KG1 (cell line): Measurements from ENCODE around the gene RNF151.
A peak's percentile ranks its signal among the peaks of the same experiment; 100 is the strongest.
"Not testable (repeated sequence)": the region's sequence is repeated elsewhere in the genome, so short reads cannot be mapped to it uniquely, and the experiment has no call there.

Experiments used
- DNase-seq: peaks from one replicate; lab custom pipeline; 2025; lab: John Stamatoyannopoulos, UW

The RNF151 gene

DNA sequence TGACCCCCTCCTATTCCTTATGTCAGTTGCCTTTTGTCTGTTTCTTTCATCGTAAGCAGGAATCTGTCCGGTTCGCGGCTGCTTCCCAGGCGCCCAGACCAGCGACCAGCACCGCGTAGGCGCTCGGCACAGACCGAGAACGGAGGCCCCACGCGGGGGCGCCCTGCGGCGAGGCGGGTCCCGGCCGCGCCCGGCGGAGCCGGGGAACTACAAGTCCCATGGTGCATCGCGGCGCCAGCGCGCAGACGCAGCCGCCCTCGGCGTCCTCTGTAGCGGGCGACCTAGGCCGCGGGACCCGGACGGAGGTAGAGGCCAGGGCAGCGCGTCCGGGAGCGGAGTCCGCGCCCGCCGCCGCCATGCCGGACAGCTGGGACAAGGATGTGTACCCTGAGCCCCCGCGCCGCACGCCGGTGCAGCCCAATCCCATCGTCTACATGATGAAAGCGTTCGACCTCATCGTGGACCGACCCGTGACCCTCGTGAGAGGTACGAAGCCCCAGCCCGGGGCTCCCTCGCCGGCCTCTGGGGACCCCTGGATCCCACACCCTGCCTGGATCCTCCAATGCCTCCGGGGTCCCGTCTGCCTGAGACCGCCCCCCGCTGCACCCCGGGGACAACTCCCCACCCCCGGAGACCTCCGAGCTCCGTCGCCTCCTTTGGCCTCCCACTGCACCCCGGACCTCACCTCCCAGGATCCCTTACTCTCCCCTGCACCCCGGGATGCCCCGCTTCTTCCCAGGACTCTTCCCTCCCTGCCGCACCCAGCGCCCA lies 7.2 kb upstream of the RNF151 start, which contains the start of gene NDUFB10:
Gene NDUFB10, plus strand, starts transcription at position 270 of the 771 bp plus-strand sequence. Its CDS starts 87 bp downstream, at position 357.
- peak; percentile 76 for DNase-seq

GRCh38 chr16:1960665-1961630 lies 5.7 kb upstream of the RNF151 start:
- DNase-seq = no peak

DNA sequence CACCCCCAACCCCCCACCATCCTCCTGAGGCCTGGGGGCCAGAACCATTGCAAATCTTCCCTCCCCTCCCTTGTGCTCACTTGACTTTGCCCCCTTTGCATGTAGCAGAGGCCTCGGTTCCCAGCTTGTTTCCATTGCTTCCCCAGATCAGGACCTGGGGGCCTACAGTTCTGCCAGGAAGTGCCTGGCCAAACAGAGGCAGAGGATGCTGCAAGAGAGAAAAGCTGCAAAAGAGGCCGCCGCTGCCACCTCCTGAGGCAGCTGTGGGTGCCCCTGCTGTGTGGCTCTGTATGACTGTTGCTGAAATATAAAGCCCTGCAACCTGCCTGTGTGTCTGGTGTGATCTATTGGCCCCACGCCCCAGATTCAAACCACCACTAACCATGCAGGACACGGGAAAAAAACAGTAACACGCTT lies 5.0 kb upstream of the RNF151 start:
- no peak for DNase-seq

DNA sequence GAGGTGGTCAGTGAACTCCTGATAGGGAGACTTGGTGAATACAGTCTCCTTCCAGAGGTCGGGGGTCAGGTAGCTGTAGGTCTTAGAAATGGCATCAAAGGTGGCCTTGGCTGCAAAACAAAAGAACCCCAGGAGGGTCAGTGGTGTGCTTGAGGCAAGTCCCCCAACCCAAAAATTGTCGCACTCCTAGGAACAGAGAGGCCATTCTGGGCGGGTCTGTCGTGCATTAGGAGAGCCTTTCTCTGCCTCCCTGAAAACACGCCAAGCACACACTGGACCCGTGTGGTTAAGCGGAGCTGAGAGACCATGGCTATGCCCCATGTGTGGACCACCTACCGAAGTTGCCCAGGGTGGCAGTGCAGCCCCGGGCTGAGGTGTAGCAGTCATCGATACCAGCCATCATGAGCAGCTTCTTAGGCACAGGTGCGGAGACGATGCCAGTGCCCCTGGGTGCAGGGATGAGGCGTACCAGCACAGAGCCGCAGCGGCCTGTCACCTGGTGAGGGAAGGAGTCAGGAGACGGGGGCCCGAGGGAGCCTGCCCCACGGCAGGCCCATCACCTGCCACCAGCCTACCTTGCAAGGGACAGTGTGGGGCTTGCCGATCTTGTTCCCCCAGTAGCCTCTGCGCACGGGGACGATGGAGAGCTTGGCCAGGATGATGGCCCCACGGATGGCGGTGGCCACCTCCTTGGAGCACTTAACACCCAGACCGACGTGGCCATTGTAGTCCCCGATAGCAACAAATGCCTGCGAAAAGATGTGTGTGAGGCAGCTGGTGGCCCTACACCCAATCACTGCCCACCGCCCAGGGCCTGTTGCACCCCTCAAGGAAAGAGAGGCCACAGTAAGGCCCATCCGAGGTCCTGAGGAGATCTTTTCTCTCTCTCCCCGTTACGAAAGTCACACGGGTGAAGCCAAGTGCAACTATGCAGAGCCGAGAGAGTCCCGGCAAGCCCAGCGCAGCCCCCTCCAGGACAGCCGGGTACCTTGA lies 4.2 kb upstream of the RNF151 start:
- DNase-seq = not testable (repeated sequence)

DNA sequence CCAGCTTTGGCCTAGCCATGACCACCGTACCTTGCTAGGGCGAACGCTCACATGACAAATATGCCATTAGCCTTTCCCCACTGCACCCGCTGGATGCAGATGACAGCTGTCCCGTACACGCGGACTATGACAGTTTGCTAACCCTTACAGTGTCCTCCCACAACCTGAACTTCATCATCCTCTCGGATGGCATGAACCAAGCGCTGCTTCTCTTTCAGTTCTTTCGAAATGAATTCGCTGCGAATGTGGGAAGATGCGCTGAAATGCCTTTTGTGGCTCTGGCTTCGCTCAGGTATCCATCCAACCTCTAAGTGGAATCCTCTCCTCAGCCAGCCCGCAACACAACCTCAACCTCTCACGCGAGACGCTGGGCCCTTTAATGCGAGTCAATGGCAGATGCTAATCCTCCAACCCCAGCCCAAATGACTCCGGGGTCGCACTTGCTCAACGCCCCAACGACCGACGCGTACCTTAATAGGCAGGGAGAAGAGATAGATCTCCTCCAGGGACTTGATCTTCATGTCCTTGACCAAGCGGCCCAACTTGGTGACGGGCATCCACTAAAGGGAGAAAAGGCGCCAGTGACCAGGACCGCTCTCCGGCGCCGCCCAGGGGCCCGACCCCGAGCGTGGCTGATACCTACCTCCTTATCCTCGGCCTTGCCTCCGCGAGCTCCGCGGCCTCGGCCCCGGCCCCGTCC lies 2.7 kb upstream of the RNF151 start:
- no peak for DNase-seq

- DNase-seq = peak; percentile 99
These were observed 1.9 kb upstream of the RNF151 start, which contains the start of gene RPS2 for GRCh38 chr16:1964506-1965395. RPS2 (minus strand) TSS chr16:1964826; CDS start chr16:1964625, 201 bp downstream.

DNA sequence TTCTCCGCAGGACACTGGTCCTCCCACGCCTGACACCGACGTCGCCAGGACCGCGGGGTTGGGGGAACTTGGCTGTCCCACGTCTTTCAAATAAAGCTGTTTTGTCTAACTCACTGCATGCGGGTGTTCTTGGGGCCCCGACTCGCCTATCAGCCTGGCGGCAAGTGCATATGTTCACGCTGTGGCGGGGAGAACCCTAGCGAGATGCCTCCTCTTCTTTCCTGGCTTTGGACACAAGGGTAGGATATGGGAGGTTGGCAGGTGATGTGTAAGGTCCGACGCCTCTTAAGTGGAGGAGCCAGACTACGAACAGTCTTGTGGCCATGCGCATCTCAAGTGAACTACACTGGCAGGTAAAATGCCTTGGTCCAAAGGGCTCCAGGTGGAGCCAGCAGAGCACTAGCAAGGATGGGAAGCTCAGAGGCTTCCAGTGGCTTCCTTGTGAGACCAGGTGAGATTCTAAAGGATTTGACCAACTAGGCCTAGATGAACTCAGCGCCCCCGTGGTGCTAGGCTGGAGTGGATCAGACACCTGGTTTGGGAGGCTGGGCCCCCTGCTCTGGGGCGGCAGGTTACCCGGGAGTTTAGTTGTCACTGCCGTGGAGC lies 1.2 kb upstream of the RNF151 start:
- DNase-seq = no peak

GRCh38 chr16:1968146-1968953 lies 1.7 kb downstream of the RNF151 start:
- DNase-seq = no peak

DNA sequence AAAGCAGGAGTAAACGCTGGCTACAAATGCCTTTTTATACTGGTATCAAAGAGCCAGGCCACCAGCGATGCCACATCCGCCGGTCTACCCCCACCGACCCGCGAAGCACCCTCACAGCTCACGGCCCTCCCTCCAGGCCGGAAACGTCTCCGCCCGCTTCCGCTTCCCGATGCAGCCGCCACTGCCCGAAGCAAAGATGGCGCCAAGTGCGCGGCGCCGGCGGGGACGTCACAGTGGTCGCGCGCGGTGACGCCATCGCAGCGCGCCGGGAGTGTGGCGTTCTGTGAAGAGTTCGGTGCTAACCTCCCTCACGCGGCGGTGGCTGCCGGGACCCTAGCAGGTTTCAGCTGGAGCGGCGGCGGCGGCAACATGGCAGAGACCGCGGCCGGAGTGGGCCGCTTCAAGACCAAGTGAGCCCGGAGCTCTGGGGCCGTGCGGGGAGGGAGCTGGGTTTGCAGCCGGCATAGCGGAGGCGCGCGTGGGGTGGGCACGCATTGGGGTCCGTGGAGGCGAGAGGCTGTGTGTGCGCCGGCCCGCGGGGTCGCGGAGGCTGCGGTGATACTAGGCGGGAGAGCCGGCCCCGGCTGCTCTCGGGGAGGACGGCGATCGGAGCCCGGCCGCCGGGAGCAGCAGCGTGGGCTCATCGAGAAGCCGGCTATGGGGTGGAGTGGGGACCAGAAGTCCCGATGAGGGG lies 5.3 kb downstream of the RNF151 start, which contains the start of gene TBL3:
Gene TBL3, plus strand, starts transcription at position 258 of the 694 bp plus-strand sequence. Its CDS starts 112 bp downstream, at position 370.
- peak; percentile 86 for DNase-seq

- DNase-seq = no peak
These were observed 5.8 kb downstream of the RNF151 start for GRCh38 chr16:1972490-1972877.

- DNase-seq = no peak
These were observed 7.0 kb downstream of the RNF151 start for GRCh38 chr16:1973461-1974156.

DNA sequence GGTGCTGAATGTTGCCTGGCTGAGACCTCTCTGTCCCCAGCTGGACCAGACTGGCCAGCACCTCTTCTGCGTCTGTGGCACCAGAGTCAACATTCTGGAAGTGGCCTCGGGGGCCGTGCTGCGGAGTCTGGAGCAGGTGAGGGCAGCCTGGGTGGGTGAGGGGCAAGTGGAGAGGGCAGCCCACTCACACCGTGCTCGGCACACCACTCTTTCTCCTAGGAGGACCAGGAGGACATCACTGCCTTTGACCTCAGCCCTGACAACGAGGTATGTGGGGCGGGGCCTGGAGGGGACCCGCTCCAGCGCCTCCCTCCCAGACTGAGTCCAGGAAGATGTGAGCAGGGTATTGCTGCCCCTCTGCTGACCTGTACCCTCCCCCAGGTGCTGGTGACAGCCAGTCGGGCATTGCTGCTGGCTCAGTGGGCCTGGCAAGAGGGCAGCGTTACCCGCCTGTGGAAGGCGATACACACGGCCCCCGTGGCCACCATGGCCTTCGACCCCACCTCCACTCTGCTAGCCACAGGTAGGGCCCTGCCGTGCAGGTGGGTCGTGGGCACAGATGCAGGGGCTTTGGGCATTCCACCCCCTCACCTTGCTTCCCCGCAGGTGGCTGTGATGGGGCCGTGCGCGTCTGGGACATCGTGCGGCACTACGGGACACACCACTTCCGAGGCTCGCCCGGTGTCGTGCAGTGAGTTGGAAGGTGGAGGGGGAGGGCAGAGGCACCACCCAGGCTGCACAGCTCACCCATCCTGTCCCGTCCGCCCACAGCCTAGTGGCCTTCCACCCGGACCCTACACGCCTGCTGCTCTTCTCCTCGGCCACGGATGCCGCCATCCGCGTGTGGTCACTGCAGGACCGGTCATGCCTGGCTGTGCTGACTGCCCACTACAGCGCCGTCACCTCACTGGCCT lies 7.8 kb downstream of the RNF151 start:
- no peak for DNase-seq

- no peak for DNase-seq
These were observed 9.0 kb downstream of the RNF151 start for GRCh38 chr16:1975432-1976215.

DNA sequence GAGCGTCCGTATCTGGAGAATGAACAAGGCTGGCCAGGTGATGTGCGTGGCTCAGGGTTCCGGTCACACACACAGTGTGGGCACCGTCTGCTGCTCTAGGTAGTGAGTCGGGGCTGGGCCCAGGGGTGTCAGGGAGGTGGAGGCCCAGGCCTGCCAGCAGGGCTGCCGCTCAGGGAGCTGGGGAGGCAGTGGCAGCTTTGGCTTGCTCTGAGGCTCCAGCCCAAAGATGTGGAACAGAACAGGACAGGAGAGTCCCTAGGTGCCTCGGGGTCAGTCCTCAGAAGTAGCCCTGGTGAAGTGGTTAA lies 9.5 kb downstream of the RNF151 start:
- DNase-seq = no peak
